Measurements from ENCODE around the gene SPTSSA.
A peak's percentile ranks its signal among the peaks of the same experiment; 100 is the strongest.
"Not testable (repeated sequence)": the region's sequence is repeated elsewhere in the genome, so short reads cannot be mapped to it uniquely, and the experiment has no call there.

The SPTSSA gene

DNA sequence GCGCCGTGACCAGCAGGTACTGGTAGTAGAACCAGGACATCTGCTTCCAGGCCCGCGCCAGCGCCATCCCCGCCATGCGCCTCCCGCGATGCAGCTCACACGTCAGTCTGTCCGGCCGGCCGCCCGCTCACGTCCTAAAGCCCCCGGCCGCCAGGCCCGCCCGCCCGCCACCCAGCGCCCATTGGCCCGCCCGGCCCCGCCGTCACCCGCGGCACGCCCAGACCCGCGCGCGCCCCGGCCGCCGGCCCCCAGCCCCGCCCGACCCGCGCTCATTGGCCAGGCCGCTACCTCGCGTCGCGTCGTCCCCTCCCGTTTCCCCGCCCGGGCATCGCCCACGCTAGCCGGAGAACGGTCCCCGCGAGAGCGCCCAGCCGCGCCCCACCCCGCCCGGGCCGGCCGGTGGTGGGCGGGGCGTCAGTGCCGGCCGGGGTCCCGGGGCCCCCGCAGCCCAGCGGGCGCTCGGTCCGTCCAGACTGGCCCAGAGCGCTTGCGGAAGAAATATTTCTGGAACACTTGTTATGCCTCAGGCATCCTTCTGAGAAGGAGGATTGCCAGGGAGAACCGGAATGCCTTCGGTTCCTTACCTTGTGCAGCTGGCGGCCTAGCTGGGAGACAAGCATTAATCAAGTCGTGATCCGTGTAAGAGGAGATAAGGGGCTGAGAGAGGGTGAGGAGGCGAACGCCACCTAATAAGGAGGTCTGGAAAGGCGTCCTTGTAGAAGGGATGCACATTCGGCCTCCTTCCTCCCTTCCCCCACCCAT is at the start of gene SPTSSA:
TSS of gene SPTSSA (minus strand) at position 109 of the 762 bp plus-strand sequence. CDS start at position 76, 33 bp downstream.
- peaks cover under 1% of the 10 kb centered on the region for H3K36me3 Mint-ChIP-seq (ENCODE audit: low read depth)
- peaks cover 21% of the 10 kb centered on the region for H3K4me1 Mint-ChIP-seq (ENCODE audit: low read depth)
- H3K27me3 Mint-ChIP-seq (ENCODE audit: low read depth), result no peaks in the 10 kb centered on the region
- peak within 1 kb of the TSS; percentile 89 for H3K4me3 Mint-ChIP-seq
- H3K9me3 Mint-ChIP-seq, result no peaks in the 10 kb centered on the region
- DNase-seq (ENCODE audit: low spot score), result peak; percentile 91
- H3K27ac Mint-ChIP-seq, result peak within 1 kb of the TSS; percentile 90

- Mint-ChIP-seq H3K36me3 (ENCODE audit: low read depth) (no peaks in the 10 kb centered on the region), H3K9me3 (no peaks in the 10 kb centered on the region), H3K4me3 (no peak overlapping the region), H3K27ac (no peak overlapping the region), H3K4me1 (ENCODE audit: low read depth) (no peaks in the 10 kb centered on the region), H3K27me3 (ENCODE audit: low read depth) (no peaks in the 10 kb centered on the region)
- DNase-seq (ENCODE audit: low spot score), result no peak
These were observed 45.8 kb upstream of the SPTSSA start for GRCh38 chr14:34507884-34508283.

- no peak overlapping the region for H3K27ac Mint-ChIP-seq
- no peak for DNase-seq (ENCODE audit: low spot score)
- no peaks in the 10 kb centered on the region for H3K27me3 Mint-ChIP-seq (ENCODE audit: low read depth)
- H3K4me3 Mint-ChIP-seq, result no peak overlapping the region
- H3K9me3 Mint-ChIP-seq, result no peaks in the 10 kb centered on the region
- H3K36me3 Mint-ChIP-seq (ENCODE audit: low read depth), result no peaks in the 10 kb centered on the region
- no peaks in the 10 kb centered on the region for H3K4me1 Mint-ChIP-seq (ENCODE audit: low read depth)
These were observed 45.4 kb upstream of the SPTSSA start for GRCh38 chr14:34507459-34507858.

GRCh38 chr14:34505124-34505491 is 43.1 kb upstream of the SPTSSA start:
- DNase-seq (ENCODE audit: low spot score); H3K27me3 Mint-ChIP-seq (ENCODE audit: low read depth); H3K4me3 Mint-ChIP-seq; H3K27ac Mint-ChIP-seq; H3K36me3 Mint-ChIP-seq (ENCODE audit: low read depth); H3K4me1 Mint-ChIP-seq (ENCODE audit: low read depth); H3K9me3 Mint-ChIP-seq: not testable (repeated sequence)

GRCh38 chr14:34504027-34504426 is 42.0 kb upstream of the SPTSSA start:
- not testable (repeated sequence) for H3K4me3 Mint-ChIP-seq; DNase-seq (ENCODE audit: low spot score); H3K9me3 Mint-ChIP-seq; H3K4me1 Mint-ChIP-seq (ENCODE audit: low read depth); H3K27ac Mint-ChIP-seq; H3K27me3 Mint-ChIP-seq (ENCODE audit: low read depth); H3K36me3 Mint-ChIP-seq (ENCODE audit: low read depth)

DNA sequence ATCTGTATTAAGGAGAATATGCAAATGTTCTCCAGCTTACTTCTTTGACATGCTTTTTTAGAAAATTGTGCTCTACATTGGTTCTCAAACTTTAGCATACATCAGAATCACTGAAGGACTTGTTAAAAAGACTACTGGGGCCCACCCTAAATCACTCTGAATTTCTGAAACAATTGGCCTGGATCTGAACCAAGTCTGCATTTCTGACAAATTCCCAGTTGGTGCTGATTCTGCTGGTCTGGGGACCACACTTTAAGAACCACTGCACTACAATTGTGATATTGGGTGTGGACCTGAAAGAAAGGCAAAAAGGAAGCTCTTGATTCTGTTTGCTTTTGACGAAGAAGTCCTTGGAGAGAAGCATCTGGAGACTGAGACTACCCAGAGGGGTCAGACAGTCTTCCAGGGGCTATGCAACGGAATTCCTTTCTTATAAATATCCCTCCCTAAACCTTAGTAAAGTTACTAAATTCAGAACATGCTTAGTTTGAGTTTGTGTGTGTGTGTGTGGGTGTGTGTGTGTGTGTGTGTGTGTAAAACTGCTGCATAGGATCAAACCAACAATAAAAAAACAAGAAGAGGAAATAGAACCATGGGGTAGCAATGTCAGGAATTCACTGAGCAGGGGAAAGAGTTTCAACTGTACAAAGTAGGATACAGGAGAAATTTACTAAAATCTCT is 40.6 kb upstream of the SPTSSA start:
- no peaks in the 10 kb centered on the region for H3K27me3 Mint-ChIP-seq (ENCODE audit: low read depth)
- no peak for DNase-seq (ENCODE audit: low spot score)
- H3K36me3 Mint-ChIP-seq (ENCODE audit: low read depth), result no peaks in the 10 kb centered on the region
- H3K4me3 Mint-ChIP-seq, result no peak overlapping the region
- no peak overlapping the region for H3K27ac Mint-ChIP-seq
- H3K4me1 Mint-ChIP-seq (ENCODE audit: low read depth), result no peaks in the 10 kb centered on the region
- no peaks in the 10 kb centered on the region for H3K9me3 Mint-ChIP-seq

- Mint-ChIP-seq H3K9me3 (no peaks in the 10 kb centered on the region), H3K4me3 (no peak overlapping the region), H3K4me1 (ENCODE audit: low read depth) (no peaks in the 10 kb centered on the region), H3K27me3 (ENCODE audit: low read depth) (peaks cover 2% of the 10 kb centered on the region), H3K36me3 (ENCODE audit: low read depth) (no peaks in the 10 kb centered on the region), H3K27ac (no peak overlapping the region)
- no peak for DNase-seq (ENCODE audit: low spot score)
These were observed 40.0 kb upstream of the SPTSSA start for GRCh38 chr14:34502001-34502400.

- no peak overlapping the region for H3K27ac Mint-ChIP-seq
- DNase-seq (ENCODE audit: low spot score), result no peak
- no peak overlapping the region for H3K4me3 Mint-ChIP-seq
- peaks cover 2% of the 10 kb centered on the region for H3K27me3 Mint-ChIP-seq (ENCODE audit: low read depth)
- H3K4me1 Mint-ChIP-seq (ENCODE audit: low read depth), result no peaks in the 10 kb centered on the region
- no peaks in the 10 kb centered on the region for H3K36me3 Mint-ChIP-seq (ENCODE audit: low read depth)
- no peaks in the 10 kb centered on the region for H3K9me3 Mint-ChIP-seq
These were observed 39.1 kb upstream of the SPTSSA start for GRCh38 chr14:34501004-34501580.

- Mint-ChIP-seq H3K4me1 (ENCODE audit: low read depth) (no peaks in the 10 kb centered on the region), H3K36me3 (ENCODE audit: low read depth) (no peaks in the 10 kb centered on the region), H3K27ac (no peak overlapping the region), H3K4me3 (no peak overlapping the region), H3K27me3 (ENCODE audit: low read depth) (peaks cover 2% of the 10 kb centered on the region), H3K9me3 (no peaks in the 10 kb centered on the region)
- no peak for DNase-seq (ENCODE audit: low spot score)
These were observed 36.8 kb upstream of the SPTSSA start for GRCh38 chr14:34498684-34499412.

- Mint-ChIP-seq H3K27ac (no peak overlapping the region), H3K4me3 (no peak overlapping the region), H3K9me3 (no peaks in the 10 kb centered on the region), H3K36me3 (ENCODE audit: low read depth) (no peaks in the 10 kb centered on the region), H3K27me3 (ENCODE audit: low read depth) (peaks cover 2% of the 10 kb centered on the region), H3K4me1 (ENCODE audit: low read depth) (no peaks in the 10 kb centered on the region)
- no peak for DNase-seq (ENCODE audit: low spot score)
These were observed 34.9 kb upstream of the SPTSSA start for GRCh38 chr14:34496679-34497513.

- Mint-ChIP-seq H3K4me3 (no peak overlapping the region), H3K27ac (no peak overlapping the region), H3K9me3 (no peaks in the 10 kb centered on the region), H3K4me1 (ENCODE audit: low read depth) (no peaks in the 10 kb centered on the region), H3K36me3 (ENCODE audit: low read depth) (no peaks in the 10 kb centered on the region), H3K27me3 (ENCODE audit: low read depth) (peaks cover 2% of the 10 kb centered on the region)
- DNase-seq (ENCODE audit: low spot score), result no peak
These were observed 34.1 kb upstream of the SPTSSA start for GRCh38 chr14:34496007-34496678.

- no peaks in the 10 kb centered on the region for H3K27me3 Mint-ChIP-seq (ENCODE audit: low read depth)
- H3K4me1 Mint-ChIP-seq (ENCODE audit: low read depth), result no peaks in the 10 kb centered on the region
- no peak overlapping the region for H3K27ac Mint-ChIP-seq
- no peak overlapping the region for H3K4me3 Mint-ChIP-seq
- H3K36me3 Mint-ChIP-seq (ENCODE audit: low read depth), result no peaks in the 10 kb centered on the region
- no peaks in the 10 kb centered on the region for H3K9me3 Mint-ChIP-seq
- DNase-seq (ENCODE audit: low spot score), result no peak
These were observed 27.3 kb upstream of the SPTSSA start for GRCh38 chr14:34489324-34489723.

GRCh38 chr14:34488528-34488927 is 26.5 kb upstream of the SPTSSA start:
- H3K36me3 Mint-ChIP-seq (ENCODE audit: low read depth), result no peaks in the 10 kb centered on the region
- no peak overlapping the region for H3K4me3 Mint-ChIP-seq
- H3K9me3 Mint-ChIP-seq, result no peaks in the 10 kb centered on the region
- DNase-seq (ENCODE audit: low spot score), result no peak
- H3K27ac Mint-ChIP-seq, result no peak overlapping the region
- H3K4me1 Mint-ChIP-seq (ENCODE audit: low read depth), result no peaks in the 10 kb centered on the region
- H3K27me3 Mint-ChIP-seq (ENCODE audit: low read depth), result no peaks in the 10 kb centered on the region

Measured in T-helper 2 cell treated with Interferon-gamma antibody and Interleukin-4, amounts not matched to agents 5 μg/mL and 100 μg/mL, for 36 hours (primary cell).